Activated B cell treated with CpG ODN at 0.5 μM for 24 hours (primary cell): ENCODE measurements around the gene DHX58. TPM values are rescaled to one million over a fixed set of nuclear protein-coding genes. Genes with fewer than 3 reads are reported as not detected.

ENCODE experiments used
- ATAC-seq: fragments of 200-7000 bp; cut with Tn5 transposase; one replicate; pipeline ENCODE4 v1.10.0; 2021; ENCODE audit warnings: low read depth, mild to moderate bottlenecking, moderate library complexity
- CTCF ChIA-PET: fragments of 350-600 bp; sonication (Branson Sonifier 250); formaldehyde crosslinking; loops from one replicate; lab custom pipeline; 2021; ENCODE audit warnings: antibody characterized with exemption; lab: Charles Lee
- POLR2A ChIA-PET: fragments of 350-600 bp; sonication (Branson Sonifier 250); formaldehyde crosslinking; loops from one replicate; lab custom pipeline; 2021; ENCODE audit warnings: antibody characterized with exemption; lab: Charles Lee
- DNase-seq: peaks from one replicate; pipeline ENCODE4 v3.0.0; 2022
- H3K27ac Mint-ChIP-seq: one replicate; pipeline ENCODE4 v1.8.0; 2020; ENCODE audit warnings: mixed read lengths
- H3K27me3 Mint-ChIP-seq: one replicate; pipeline ENCODE4 v1.8.0; 2021; ENCODE audit warnings: mixed read lengths
- H3K36me3 Mint-ChIP-seq: one replicate; pipeline ENCODE4 v1.8.0; 2021; ENCODE audit warnings: low read depth, mixed read lengths
- H3K4me1 Mint-ChIP-seq: one replicate; pipeline ENCODE4 v1.8.0; 2021; ENCODE audit warnings: mixed read lengths
- H3K4me3 Mint-ChIP-seq: one replicate; pipeline ENCODE4 v1.8.0; 2020; ENCODE audit warnings: mild to moderate bottlenecking, mixed read lengths
- H3K9me3 Mint-ChIP-seq: one replicate; pipeline ENCODE4 v1.8.0; 2020; ENCODE audit warnings: mixed read lengths
- intact Hi-C: fragments of 100-400 bp; cut with micrococcal nuclease; formaldehyde crosslinking; loops from one replicate; pipeline ENCODE4 v1.15.1; 2024
- total RNA-seq: library from RNA; stranded (reverse); gene quantifications from 2 replicates; pipeline ENCODE4 v1.2.3, GENCODE V29; 2022
- TF ChIP-seq, protein P1 (sequence below): fragments of 200-600 bp; IDR thresholded peaks from one replicate; pipeline ENCODE4 v1.8.0; 2022; ENCODE audit warnings: antibody characterized with exemption, mild to moderate bottlenecking

The DHX58 gene
- total RNA-seq, 1 donor from 2014 or later, result 22.4 TPM

DNA sequence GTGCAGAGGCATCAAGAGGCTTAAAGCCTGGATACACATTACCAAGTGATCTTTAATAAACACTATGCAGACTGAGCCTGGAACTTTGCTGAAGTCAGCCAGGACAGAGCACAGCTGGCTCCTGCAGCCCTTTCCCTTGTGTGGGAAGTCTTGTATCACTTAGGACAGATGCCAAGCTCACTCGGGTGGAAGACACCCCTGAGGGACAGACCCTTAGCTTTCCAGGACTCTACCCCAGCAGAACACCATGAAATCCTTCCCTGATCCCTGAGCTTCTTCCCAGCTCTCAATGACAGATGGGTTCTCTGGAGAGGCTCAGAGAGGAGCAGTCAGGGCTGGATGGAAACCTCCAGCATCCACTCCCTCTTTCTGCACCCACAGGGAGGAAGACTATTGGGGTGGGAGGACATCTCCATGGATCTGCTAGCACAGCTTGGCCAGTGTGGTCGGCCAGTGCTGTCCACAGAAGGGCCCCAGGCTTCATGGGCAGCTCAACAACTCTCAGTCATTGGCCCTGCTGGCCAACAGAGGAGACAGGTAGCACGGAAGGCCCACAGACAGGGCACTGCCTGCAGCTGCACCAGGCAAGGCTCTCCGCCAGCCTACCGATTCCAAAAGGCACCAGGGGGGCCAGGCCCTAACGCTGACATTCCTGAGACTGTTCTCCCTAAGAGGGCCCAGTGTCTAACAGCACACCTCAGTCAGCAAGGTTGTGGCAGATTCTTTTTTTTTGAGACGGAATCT lies 26.4 kb upstream of the DHX58 start:
- ChIA-PET POLR2A (interaction anchor here (0.9 kb wide), 1 partner anchor 9 kb away, joined by 4 read pairs; no protein-coding TSS in a partner anchor), CTCF (no interaction called here)
- DNase-seq (no peak), ATAC-seq (no peak)
- TF ChIP-seq, protein P1, sequence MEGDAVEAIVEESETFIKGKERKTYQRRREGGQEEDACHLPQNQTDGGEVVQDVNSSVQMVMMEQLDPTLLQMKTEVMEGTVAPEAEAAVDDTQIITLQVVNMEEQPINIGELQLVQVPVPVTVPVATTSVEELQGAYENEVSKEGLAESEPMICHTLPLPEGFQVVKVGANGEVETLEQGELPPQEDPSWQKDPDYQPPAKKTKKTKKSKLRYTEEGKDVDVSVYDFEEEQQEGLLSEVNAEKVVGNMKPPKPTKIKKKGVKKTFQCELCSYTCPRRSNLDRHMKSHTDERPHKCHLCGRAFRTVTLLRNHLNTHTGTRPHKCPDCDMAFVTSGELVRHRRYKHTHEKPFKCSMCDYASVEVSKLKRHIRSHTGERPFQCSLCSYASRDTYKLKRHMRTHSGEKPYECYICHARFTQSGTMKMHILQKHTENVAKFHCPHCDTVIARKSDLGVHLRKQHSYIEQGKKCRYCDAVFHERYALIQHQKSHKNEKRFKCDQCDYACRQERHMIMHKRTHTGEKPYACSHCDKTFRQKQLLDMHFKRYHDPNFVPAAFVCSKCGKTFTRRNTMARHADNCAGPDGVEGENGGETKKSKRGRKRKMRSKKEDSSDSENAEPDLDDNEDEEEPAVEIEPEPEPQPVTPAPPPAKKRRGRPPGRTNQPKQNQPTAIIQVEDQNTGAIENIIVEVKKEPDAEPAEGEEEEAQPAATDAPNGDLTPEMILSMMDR, result no peak
- Mint-ChIP-seq H3K4me3 (no peak overlapping the region), H3K9me3 (no peaks in the 10 kb centered on the region), H3K4me1 (peaks cover 61% of the 10 kb centered on the region), H3K27ac (no peak overlapping the region), H3K36me3 (peaks cover 52% of the 10 kb centered on the region), H3K27me3 (no peaks in the 10 kb centered on the region)
- intact Hi-C loops, result no loop called here

- POLR2A ChIA-PET, result interaction anchor here (2.0 kb wide), 1 partner anchor 170 kb away, joined by 6 read pairs; the partner anchor contains the start of gene CNP
- Mint-ChIP-seq H3K4me3 (no peak overlapping the region), H3K4me1 (peaks cover 71% of the 10 kb centered on the region), H3K36me3 (peaks cover 38% of the 10 kb centered on the region), H3K9me3 (no peaks in the 10 kb centered on the region), H3K27ac (peak overlapping the region; percentile 35), H3K27me3 (no peaks in the 10 kb centered on the region)
- TF ChIP-seq, protein P1, result no peak
- ATAC-seq (no peak), DNase-seq (no peak)
- CTCF ChIA-PET, result interaction anchor here (0.6 to 1.0 kb wide), 2 partner anchors 15 to 44 kb away, joined by 4 read pairs; no protein-coding TSS in a partner anchor
- intact Hi-C loops, result no loop called here
Measured at GRCh38 chr17:42136654-42137051, 24.1 kb upstream of the DHX58 start.

DNA sequence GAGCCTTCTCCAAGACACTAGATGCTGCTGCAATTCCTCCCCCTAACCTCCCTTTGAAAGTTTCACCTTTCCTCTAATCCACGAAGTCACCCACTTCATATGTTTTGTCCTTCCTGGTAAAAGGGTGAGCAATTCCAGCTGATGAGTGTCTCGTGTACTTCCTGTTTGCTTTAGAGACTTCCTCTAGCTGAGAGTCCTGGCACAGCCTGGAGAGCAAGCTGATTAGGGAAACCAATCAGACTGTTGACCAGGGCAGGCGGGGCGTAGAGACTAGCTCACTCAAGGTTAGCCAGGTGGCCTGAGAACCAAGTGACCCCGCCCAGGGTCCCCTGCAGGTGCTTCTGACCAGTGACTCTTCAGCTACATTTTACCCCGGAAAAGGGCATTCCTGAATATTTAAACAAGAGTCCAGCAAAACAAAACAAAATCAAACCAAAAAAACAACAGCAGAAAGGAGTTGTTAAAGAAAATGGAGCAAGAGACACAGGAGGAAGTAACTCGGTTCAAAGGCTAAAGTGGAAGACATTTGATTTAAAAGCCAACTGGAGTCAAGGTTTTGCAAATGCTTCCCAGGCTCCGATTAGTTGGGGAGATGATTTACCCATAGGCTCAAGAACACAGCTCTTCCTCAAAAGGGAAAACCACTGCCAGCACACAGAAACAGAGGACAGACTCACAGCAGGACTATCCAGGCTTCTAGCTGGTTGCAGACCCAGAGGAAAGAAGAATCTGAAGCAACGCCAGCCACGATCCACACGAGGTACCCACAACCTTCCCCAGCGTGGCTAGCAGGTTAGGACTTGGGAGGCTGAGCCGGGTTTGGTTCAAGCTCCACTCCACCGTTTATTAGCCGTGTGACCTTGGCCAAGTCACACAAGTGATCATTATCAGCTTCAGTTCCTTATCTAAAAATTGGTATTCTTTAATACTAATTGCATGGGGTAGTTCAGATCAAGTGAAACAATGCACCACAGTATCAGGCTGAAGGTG lies 23.4 kb upstream of the DHX58 start:
- peaks cover 36% of the 10 kb centered on the region for H3K36me3 Mint-ChIP-seq
- H3K4me3 Mint-ChIP-seq, result no peak overlapping the region
- POLR2A ChIA-PET, result interaction anchor here (0.5 to 2.0 kb wide), 4 partner anchors 14 to 177 kb away, joined by 3 to 6 read pairs (median 3); partner anchors contain the start of gene CNP
- no peak for ATAC-seq
- TF ChIP-seq, protein P1, result no peak
- peak overlapping the region; percentile 79 for H3K27ac Mint-ChIP-seq
- CTCF ChIA-PET, result interaction anchor here (1.0 to 1.1 kb wide), 2 partner anchors 44 to 46 kb away, joined by 3 to 4 read pairs; no protein-coding TSS in a partner anchor
- H3K4me1 Mint-ChIP-seq, result peaks cover 71% of the 10 kb centered on the region
- H3K9me3 Mint-ChIP-seq, result no peaks in the 10 kb centered on the region
- intact Hi-C loops, result no loop called here
- no peaks in the 10 kb centered on the region for H3K27me3 Mint-ChIP-seq
- no peak for DNase-seq

DNA sequence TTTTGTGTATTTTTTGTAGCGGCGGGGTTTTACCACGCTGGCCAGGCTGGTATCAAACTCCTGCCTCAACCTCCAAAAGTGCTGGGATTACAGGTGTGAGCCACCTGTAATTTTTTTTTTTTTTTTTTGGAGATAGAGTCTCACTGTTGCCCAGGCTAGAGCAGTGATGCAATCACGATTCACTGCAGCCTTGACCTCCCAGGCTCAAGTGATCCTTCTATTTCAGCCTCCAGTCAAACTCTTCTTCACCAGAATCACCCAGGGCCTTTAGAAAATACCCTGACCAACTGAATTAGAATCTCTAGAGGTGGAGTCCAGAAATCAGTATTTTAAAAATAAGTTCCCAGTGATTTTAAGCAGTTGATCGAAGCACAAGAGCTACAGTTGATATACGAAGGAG lies 22.6 kb upstream of the DHX58 start:
- TF ChIP-seq, protein P1, result no peak
- intact Hi-C loops, result no loop called here
- POLR2A ChIA-PET, result interaction anchor here (0.5 kb wide), 1 partner anchor 178 kb away, joined by 3 read pairs; no protein-coding TSS in a partner anchor
- Mint-ChIP-seq H3K9me3 (no peaks in the 10 kb centered on the region), H3K4me1 (peaks cover 74% of the 10 kb centered on the region), H3K27me3 (no peaks in the 10 kb centered on the region), H3K27ac (no peak overlapping the region), H3K4me3 (no peak overlapping the region), H3K36me3 (peaks cover 40% of the 10 kb centered on the region)
- DNase-seq, result no peak
- CTCF ChIA-PET, result interaction anchor here (1.1 kb wide), 1 partner anchor 46 kb away, joined by 3 read pairs; no protein-coding TSS in a partner anchor
- no peak for ATAC-seq
